Sigmoid colon (tissue), 3 donors: ENCODE measurements around the gene PCSK2.

Experiments used
- CTCF ChIP-seq, 4 experiments: fragments of 450-650 bp in 3 of 4; fragments of 200-600 bp in 1 of 4; IDR thresholded peaks; one replicate each; pipeline ENCODE4 v1.5.1; 2016 to 2019; ENCODE audit warnings: antibody characterized with exemption in 4 of 4, mild to moderate bottlenecking in 3 of 4, moderate library complexity in 2 of 4
- POLR2A ChIP-seq, 2 donors: fragments of 450-650 bp; IDR thresholded peaks; one replicate each; pipeline ENCODE4 v1.6.1; 2016; ENCODE audit warnings: antibody characterized with exemption in 2 of 2, mild to moderate bottlenecking in 2 of 2, moderate library complexity in 2 of 2

GRCh38 chr20:17531665-17532025 is 304.8 kb downstream of the PCSK2 start:
- TF ChIP-seq CTCF (IDR thresholded peaks at IDR 0.05) (no peak), POLR2A (IDR thresholded peaks at IDR 0.05) (no peak)
